ENCODE results near the gene ABCC4.

ABCC4 gene

DNA sequence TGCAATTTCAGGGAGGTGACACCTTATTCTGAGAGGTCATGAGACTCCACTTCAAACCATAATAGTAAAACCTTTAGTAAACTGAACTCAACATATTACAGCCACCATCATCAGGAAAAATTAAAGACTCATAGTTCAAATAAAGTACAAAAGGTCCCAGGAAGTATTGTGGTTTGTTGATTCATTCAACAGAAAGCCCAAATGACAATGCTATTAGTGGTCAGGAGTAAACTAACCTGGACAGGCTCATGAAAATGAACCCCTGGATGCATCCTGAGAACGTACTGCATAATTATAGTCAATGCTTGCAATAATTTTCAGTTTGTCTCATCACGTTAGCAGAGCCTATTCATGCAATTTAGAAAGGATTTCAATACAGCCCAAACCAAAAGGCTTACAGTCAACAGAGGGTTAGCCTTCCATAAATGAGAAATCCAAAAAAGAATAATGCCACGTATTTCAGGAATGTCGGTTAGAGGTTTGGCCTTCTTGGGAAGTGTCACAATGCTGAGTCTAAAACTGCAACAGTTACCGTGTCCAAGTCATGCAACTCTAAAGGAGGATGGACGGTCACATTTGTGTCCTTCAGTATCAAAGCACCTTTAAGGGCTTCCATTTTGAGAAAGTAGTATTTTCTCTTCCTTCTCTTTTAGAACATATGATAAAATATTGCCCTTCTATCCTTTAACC lies 280.8 kb downstream of the ABCC4 start:
- in situ Hi-C loops (cut with MboI; ENCODE audit: low sequenced_read_pairs), result no loop called here

DNA sequence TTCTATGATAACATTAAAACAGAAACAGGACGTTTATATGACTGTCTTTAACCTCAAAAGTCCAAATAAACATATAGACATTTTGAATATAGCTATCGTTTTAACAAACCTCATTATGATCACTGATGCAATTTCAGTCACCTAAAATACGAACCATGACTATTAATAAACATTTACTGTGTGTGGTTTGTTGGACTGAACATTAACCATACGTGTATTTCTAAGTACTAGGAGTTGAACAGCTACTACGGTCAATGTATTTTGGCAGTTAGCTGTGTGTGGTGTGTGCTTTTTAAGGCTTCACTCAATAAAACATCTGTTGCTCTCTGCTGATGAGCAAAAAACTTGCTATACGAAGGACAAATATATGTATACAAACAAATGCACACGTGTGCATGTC lies 281.4 kb downstream of the ABCC4 start:
- in situ Hi-C loops (cut with MboI; ENCODE audit: low sequenced_read_pairs), result no loop called here

DNA sequence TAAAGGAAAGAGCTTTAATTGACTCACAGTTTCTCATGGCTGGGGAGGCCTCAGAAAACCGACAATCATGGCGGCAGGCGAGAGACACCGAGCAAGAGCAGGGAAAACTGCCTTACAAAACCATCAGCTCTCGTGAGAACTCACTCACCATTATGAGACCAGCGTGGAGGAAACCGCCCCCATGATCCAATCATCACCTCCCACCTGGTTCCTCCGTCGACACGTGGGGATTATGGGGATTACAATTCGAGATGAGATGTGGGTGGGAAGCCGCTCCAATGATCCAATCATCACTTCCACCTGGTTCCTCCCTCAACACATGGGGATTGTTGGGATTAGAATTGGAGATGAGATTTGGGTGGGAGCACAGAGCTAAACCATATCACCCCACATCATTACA lies 293.9 kb downstream of the ABCC4 start:
- in situ Hi-C loops (cut with MboI; ENCODE audit: low sequenced_read_pairs), result no loop called here

DNA sequence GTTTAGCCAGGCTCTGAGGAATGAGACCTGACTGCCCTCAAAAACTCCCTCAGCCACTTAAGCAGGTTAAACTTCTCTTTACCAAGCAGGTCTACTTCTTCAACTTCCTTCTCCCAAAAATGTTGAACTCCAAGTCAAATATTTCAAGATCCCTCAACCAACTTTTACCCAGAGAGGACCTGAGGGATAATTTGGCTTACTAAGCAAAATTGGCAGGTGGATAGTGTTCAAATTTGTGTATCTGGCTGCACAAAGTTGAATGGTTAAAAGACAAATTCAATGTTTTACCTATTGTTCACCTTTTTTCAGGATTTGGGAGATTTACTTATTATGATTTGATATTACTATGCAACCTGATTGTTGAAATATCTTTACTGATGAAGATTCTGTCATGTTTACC lies 296.0 kb downstream of the ABCC4 start:
- in situ Hi-C loops (cut with MboI; ENCODE audit: low sequenced_read_pairs), result no loop called here

DNA sequence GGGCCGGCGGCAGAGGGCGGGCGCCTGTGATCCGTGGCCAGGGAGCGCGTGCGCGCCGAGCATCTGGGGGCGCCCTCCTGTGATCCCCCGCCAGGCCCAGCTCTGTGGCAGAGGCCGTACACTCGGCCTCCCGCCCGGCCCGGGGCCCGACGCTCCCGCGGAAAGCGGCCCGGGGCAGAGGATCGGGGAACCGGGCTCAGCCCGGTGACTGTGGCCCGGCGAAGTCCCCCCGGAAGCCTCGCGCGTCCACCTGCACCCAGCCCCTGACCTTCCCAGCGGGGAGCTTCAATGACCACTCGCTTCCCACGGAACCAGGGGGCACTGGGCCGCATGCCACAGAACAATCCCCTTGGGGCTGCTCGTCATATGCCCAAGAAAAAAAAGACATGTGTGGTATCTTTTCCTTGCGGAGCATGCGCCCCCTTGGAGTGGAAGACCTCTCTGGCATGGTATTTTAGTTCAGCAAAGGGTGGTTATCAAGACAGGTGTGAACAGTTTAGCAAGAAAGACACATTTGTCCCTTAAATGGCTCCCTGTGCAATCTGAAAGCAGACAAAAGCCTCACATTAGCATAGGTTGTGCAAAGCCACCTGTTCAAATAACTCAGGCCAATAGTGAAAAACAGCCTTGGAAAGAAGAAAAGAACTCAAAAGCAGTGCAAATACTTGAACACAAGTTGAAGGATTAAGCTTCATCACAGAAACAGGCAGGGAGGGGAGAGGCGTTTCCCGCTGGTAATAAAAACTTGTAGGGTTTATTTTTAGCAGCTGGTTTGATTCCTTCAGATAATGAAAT lies 298.0 kb downstream of the ABCC4 start:
- in situ Hi-C loops (cut with MboI; ENCODE audit: low sequenced_read_pairs), result no loop called here

DNA sequence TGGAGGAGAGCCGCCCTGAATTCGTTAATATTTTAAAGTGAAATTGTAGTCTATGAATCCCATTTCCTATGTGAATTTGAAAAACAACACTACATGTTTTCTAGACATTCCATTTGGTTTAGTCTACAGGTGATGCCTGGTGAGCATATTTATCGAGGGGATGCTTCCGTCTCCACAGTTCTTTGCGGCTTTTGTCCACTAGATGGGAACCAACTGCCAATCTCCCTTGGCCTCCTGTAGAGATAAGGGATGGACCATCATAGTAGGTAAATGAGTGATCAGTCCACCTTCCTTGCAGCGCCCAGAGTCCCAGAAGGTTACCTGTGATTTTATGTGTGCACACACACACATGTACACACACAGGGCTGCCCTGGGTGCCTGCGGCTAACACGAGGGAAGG lies 299.1 kb downstream of the ABCC4 start:
- in situ Hi-C loops (cut with MboI; ENCODE audit: low sequenced_read_pairs), result no loop called here

DNA sequence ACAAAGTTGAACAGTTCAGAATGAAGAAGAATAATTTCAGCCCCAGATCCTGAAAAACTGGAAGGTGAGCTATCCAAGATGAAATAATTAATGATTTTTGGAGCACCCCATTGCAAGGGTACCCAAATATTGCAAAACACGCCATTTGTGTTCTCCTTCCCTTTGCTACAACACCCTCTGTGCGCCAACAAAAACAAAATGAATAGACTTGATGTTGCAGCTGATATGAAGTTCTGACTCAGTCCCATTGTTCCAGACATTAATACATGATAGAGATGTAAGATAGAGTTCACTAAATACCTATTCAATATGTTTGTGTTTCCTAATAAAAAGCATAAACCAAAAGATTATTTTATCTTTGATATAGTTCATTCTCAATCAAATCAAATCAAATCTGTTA lies 301.4 kb downstream of the ABCC4 start:
- in situ Hi-C loops (cut with MboI; ENCODE audit: low sequenced_read_pairs), result no loop called here

DNA sequence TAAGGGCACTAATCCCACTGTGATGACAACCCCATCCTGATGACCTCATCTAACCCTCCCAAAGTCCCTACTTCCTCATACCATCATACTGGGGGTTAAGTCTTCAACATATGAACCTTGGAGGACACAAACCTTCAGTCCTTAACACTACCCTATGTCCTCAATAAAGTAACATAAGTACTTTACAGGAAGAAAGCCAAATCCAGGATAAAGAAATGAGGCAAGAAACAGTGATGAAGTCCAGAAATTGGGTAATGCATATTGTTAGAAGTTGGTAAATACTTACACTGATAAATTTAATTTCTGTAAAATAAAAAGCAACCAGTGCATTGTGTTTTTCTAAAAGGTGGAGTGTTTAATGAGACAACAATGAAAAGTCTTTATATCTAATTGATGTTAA lies 304.1 kb downstream of the ABCC4 start:
- in situ Hi-C loops (cut with MboI; ENCODE audit: low sequenced_read_pairs), result no loop called here

DNA sequence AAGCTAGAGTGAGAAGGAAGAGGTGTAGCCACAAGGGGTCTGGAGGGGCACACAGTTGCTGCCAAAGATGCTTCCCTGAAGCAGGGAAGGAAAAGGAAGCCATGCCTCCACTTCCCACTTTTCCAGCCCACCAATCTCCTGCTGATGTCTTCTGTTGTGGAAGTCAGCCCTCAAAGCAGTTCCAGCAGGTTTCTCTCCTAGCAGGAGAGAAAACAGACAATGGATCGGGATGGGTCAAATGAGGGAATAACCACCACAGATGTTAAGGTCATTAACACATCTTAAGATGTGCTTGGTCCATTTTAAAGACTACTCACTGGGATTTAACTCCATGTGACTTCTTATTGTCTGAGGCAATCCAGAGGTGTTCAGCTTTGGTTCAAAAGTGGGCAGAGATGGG lies 304.8 kb downstream of the ABCC4 start:
- in situ Hi-C loops (cut with MboI; ENCODE audit: low sequenced_read_pairs), result no loop called here

DNA sequence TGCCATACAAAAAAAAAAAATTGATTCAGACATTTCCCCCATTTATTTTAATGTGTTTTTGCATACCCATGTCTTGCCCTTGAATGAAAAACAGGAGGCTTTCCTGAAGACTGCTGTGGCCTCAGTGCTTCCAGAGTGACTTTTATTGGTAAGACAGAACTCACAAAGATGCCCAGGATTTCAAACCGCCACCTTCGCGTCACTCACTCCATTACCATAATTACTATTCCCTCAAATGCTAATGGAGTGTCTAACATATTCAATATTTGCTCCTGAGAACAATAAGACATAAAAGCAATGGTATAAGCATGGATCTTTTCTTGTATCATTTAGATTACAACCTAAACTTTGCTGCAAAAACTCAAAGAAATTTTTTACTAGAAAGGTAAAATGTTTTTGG lies 306.7 kb downstream of the ABCC4 start:
- in situ Hi-C loops (cut with MboI; ENCODE audit: low sequenced_read_pairs), result no loop called here

DNA sequence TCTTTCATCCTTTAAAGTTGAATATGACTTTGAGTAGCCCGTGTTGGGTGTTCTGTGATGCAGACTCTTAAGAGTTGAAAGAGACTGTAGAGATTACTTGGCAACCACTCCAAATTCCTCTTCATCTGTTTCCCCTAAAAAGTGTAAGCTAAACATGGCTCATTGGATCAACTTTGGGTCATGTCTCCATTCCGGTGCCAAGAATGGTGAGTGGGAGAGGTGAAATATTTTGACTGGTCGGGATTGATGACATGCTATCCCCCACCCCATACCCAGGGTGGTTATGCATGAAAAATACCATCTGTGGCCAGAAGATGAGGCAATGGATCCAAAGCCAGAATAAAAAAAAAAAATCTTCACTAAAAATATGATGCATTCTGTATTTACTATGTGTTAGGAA lies 307.6 kb downstream of the ABCC4 start:
- in situ Hi-C loops (cut with MboI; ENCODE audit: low sequenced_read_pairs), result no loop called here

DNA sequence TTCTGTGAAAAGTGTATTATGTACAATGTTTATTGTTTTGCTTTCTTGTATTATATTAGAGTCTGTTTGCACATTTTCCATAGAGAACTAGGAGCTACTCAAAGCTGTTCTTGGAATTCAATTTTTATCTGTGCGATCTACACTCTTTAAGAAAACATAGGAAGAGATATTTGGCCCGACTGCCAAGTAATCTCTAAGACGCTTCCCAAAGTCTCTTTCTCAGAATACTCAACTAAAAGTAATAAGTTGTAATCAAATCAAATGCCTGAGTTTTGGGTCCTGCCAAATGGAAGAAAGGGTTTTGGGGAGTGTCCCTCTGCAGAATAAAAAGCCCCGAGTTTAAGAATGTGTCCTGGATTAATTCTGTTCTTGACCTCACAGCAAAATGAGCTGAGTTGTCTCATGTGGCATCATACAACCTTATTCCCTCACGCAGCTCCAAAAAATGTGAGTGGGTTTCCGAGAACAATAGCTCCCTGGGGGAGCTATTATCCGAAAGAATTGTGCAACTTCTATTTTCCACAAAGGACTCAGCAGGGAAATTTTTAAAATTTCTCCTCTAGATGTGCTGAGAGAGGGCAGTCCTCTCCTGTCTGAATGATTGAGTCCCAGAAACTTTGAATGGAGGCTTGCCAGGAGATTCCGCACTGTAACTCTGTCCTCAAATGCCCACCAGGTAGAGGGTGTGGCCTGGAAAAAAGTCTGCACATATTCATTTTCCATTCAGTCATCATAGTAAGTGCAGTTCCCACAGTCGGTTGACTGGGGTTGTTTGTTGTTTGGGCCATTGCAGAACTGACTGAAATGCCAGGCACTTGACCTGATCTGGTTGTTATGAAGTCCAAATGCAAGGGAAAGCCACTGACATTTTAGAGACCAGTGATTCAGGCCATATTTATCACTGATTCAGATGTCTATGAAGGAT lies 309.0 kb downstream of the ABCC4 start:
- in situ Hi-C loops (cut with MboI; ENCODE audit: low sequenced_read_pairs), result no loop called here

DNA sequence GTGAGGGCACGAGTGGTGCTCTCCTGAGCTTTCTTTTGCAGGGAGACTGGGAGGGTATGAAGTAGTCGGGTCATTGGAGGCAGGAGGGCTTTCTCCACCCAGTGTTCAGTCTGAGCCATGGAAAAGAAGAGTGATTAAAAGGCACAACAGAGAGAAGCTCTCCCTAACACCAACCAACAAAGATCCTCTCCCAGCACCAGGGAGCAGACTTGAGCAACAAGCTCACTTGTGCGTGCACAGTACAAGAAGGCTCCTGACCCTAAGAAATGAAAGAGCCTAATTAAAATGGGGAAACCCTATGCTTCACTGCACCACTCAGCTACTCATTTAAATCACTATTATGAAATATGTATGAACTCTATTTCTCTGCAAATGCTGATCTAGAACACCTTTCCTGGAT lies 312.6 kb downstream of the ABCC4 start:
- in situ Hi-C loops (cut with MboI; ENCODE audit: low sequenced_read_pairs), result no loop called here

DNA sequence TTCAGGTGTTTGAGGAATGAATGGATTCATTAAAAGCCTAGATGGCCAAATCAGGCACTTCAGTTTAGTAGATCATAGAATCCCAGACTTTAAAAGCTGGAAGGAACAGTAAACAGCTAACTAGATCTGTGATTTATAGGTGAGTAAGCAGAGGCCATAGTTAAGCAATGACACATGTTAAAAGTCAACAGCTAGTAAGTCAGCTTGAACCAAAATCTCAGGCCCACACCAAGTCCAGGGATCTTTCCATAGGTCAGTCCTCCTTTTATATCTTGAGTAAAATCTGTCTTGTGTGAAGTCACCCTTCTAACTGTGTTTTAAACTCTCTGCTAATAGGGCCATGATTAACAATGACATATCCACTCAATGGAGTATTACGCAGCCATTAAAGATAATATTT lies 313.4 kb downstream of the ABCC4 start:
- in situ Hi-C loops (cut with MboI; ENCODE audit: low sequenced_read_pairs), result no loop called here

DNA sequence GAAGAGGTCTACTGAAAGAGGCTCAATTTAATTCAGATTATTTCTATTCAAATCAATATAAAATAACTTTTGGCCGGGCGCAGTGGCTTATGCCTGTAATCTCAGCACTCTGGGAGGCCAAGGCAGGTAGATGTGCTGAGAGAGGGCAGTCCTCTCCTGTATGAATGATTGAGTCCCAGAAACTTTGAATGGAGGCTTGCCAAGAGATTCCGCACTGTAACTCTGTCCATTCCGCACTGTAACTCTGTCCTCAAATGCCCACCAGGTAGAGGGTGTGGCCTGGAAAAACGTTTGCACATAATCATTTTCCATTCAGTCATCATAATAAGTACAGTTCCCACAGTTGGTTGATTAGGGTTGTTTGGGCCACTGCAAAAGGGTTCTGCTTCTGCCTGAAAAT lies 314.2 kb downstream of the ABCC4 start:
- in situ Hi-C loops (cut with MboI; ENCODE audit: low sequenced_read_pairs), result no loop called here

DNA sequence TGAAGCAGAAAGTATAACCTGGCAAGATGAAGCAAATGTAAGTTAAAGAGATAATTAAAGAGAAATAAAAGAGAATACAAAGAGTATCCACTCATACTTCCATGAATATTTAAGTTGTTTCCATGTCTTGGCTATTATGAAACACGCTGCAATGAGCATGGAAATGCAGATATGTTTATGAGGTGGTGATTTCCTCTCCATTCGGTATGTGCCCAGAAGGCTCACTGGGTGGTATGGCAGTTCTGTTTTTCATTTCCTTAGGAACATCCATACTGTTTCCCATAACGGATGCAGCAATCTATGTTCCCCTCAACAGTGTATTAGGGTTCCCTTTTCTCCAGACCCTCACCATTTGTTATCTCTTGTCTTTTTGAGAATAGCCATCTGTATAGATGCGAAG lies 316.3 kb downstream of the ABCC4 start:
- in situ Hi-C loops (cut with MboI; ENCODE audit: low sequenced_read_pairs), result no loop called here

DNA sequence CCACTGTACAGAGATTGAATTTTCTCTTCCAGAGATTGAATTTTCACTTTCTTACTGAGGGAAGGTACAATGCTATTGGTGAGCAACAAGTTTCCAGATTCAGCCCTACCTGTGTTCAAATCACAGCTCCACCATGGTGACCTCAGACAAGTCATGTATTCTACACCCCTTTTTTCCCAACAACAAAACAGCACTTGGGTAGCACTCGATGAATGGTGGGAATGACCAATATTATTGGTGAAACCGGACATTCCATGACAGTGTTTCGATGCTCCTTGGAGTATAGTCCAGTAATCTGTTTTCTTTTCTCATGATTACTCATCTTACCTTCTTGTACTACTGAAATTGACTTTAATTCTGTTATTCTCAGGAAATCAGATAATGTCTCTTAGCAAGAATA lies 322.7 kb downstream of the ABCC4 start:
- in situ Hi-C loops (cut with MboI; ENCODE audit: low sequenced_read_pairs), result no loop called here

DNA sequence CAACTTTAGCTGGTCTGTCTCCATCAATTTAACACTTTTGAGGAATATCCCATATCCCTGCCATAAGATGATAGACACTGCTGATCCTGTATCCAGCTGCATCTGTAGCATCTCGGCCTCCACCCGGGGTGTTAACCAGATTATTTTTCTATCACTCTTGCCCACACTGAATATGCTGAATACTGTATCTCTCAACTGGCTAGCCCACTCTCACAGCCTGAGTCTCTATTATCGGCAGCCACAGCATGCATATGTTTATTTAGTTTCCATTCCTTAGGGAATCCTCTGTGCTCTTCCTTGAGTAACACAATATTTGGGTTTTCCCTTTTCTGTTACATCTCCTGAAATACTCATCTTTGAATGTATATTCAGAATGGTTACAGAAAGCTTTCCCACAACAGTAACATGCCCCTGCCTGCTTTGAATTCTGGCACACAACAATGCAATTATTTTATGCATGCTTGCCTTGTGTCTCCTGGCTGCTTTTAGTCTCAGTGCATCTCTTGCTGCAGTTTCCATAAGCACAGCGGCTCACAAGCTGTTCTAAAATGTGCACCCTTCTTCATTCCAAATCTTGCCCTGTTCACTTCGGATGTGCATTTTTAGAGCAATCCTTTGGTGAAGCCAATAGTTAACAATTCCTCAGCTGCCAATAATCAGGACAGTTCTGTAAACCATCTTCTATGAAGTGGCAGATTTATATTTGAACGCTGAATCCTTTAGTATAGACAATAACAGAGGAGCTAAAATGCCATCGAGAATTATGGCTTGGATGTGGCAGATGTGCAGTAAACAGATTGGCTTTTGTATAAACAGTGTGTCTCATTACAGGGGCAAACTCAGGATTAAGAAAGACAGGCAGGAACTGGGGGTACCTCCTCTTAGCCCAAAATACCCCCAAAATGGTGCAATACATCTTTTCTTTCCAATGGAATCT lies 327.0 kb downstream of the ABCC4 start:
- in situ Hi-C loops (cut with MboI; ENCODE audit: low sequenced_read_pairs), result no loop called here

DNA sequence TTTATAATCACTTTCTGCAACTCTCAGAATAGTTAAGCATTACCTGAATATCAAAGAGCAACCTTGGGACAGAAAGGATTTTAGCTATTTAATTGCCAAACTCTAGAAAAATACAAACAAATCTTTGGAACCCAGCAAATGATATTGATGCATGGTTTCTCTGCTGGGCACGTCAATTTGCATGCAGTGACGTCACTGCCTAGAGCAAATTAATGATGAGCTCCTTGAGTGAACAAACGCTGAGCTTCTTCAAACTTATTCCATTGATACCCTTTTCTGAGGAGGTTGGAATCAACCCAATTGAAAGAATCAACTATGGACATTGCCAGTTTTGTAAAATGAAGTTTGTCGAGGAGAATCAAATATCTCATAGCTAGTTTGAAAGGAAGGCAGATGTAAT lies 329.0 kb downstream of the ABCC4 start:
- in situ Hi-C loops (cut with MboI; ENCODE audit: low sequenced_read_pairs), result no loop called here

All from HL-60/S4 treated with retinoic acid at 250 ng/mL for 4 days and 3 days (cell line).